OCI-LY1 (cell line): ENCODE data around the gene ACOX1.

Experiments used
- EZH2 ChIP-seq: fragments of 200-600 bp; sonication (generic), shearing (Covaris generic); IDR thresholded peaks from 2 replicates; pipeline ENCODE4 v1.8.0; 2017; ENCODE audit warnings: borderline replicate concordance, mixed run types, mild to moderate bottlenecking, antibody characterized with exemption, low read length, moderate library complexity, mixed read lengths
- TF ChIP-seq, protein P1 (sequence below): fragments of 200-600 bp; sonication (generic), shearing (Covaris generic); IDR thresholded peaks from 2 replicates; pipeline ENCODE4 v1.5.1; 2017; ENCODE audit warnings: mild to moderate bottlenecking, antibody characterized with exemption, low read length, moderate library complexity, mixed read lengths

DNA sequence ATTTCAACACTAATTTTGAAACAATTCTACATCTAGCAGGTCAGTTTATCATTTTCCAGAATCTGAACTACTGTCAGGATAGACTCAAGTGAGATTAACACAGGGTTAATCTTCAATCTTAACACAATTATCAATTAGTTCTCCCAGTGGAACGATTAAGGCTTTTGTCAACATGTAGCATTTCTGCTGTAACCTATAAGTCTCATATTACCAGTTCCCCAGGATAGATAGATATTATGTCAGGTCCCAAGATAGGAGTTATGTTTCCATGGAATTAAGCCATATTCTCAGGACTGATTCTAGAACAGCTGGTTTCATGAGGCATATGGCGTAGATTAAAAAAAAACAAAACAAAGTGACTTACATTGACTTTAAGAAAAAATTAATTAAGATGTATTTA is 33.8 kb downstream of the ACOX1 start:
- TF ChIP-seq, protein P1, sequence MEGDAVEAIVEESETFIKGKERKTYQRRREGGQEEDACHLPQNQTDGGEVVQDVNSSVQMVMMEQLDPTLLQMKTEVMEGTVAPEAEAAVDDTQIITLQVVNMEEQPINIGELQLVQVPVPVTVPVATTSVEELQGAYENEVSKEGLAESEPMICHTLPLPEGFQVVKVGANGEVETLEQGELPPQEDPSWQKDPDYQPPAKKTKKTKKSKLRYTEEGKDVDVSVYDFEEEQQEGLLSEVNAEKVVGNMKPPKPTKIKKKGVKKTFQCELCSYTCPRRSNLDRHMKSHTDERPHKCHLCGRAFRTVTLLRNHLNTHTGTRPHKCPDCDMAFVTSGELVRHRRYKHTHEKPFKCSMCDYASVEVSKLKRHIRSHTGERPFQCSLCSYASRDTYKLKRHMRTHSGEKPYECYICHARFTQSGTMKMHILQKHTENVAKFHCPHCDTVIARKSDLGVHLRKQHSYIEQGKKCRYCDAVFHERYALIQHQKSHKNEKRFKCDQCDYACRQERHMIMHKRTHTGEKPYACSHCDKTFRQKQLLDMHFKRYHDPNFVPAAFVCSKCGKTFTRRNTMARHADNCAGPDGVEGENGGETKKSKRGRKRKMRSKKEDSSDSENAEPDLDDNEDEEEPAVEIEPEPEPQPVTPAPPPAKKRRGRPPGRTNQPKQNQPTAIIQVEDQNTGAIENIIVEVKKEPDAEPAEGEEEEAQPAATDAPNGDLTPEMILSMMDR = no peak
- no peak for TF ChIP-seq EZH2
